ENCODE data around the gene ETS2. TPM values are rescaled to one million over a fixed set of nuclear protein-coding genes. Genes with fewer than 3 reads are reported as not detected.

Gene ETS2
- total and polyA plus RNA-seq, 2 experiments from 2014 or later, result 19.5 to 36.8 TPM

GRCh38 chr21:38807986-38808385, 2.3 kb downstream of the ETS2 start:
- peaks cover 52% of the 10 kb centered on the region for H3K4me1 Mint-ChIP-seq
- Histone ChIP-seq H3F3A (replicated peaks; ENCODE audit: low read depth) (peaks cover 4% of the 10 kb centered on the region; the same call in 1 of the 2 replicates), H3K9me2 (ENCODE audit: insufficient read depth) (0 out of 2 replicates have a peak, but pooled peaks cover 3% of the 10 kb centered on the region), H2AFZ (no peak overlapping the region), H3K36me3 (ENCODE audit: insufficient read depth) (peaks cover 12% of the 10 kb centered on the region; the same call in 1 of the 2 replicates), H3K4me1 (ENCODE audit: insufficient read depth) (peaks cover 60% of the 10 kb centered on the region), H3K27ac (ENCODE audit: low read depth) (no peak overlapping the region), H3K27me3 (ENCODE audit: insufficient read depth) (peaks cover 13% of the 10 kb centered on the region), H3K4me3 (peak overlapping the region; percentile 80), H3K4me2 (peak overlapping the region; percentile 86), H4K20me1 (replicated peaks; ENCODE audit: insufficient read depth) (peaks cover 11% of the 10 kb centered on the region; the same call in 1 of the 2 replicates), H3K79me2 (replicated peaks; ENCODE audit: insufficient read depth) (peaks cover 69% of the 10 kb centered on the region)
- peak overlapping the region; percentile 94 for H3K4me3 Mint-ChIP-seq
- no peak for DNase-seq (ENCODE audit: low spot score)
- no peak overlapping the region; the same call in 1 of the 2 replicates for H3K27ac Mint-ChIP-seq
- peaks cover 43% of the 10 kb centered on the region for H3K36me3 Mint-ChIP-seq (ENCODE audit: low read depth)
- no peak for ATAC-seq
- TF ChIP-seq POLR2AphosphoS5 (IDR thresholded peaks at IDR 0.05; ENCODE audit: low read depth) (no peak), NANOG (IDR thresholded peaks at IDR 0.05; ENCODE audit: borderline replicate concordance) (no peak), EZH2 (IDR thresholded peaks at IDR 0.05; ENCODE audit: low read depth, unreplicated experiment) (no peak), JUNB (IDR thresholded peaks at IDR 0.05; ENCODE audit: unreplicated experiment) (no peak), ETS1 (IDR thresholded peaks at IDR 0.05) (no peak), ZNF114 (CRISPR knock-in tag; IDR thresholded peaks at IDR 0.05) (no peak), ZNF331 (CRISPR knock-in tag; IDR thresholded peaks at IDR 0.05; ENCODE audit: low read depth) (no peak), CTCF (conservative IDR thresholded peaks at IDR 0.05; ENCODE audit: low read depth in 2 of 2) (no peak), ZNF462 (CRISPR knock-in tag; IDR thresholded peaks at IDR 0.05) (no peak), STAT1 (IDR thresholded peaks at IDR 0.05; ENCODE audit: unreplicated experiment) (no peak), REST (IDR thresholded peaks at IDR 0.05; ENCODE audit: unreplicated experiment) (no peak), CREB1 (CRISPR knock-in tag; IDR thresholded peaks at IDR 0.05; ENCODE audit: low read depth) (no peak), EZH2phosphoT487 (IDR thresholded peaks at IDR 0.05; ENCODE audit: unreplicated experiment) (no peak)
- peaks cover 11% of the 10 kb centered on the region for H3K27me3 Mint-ChIP-seq (ENCODE audit: insufficient read depth, low read depth, poor library complexity)
- no peaks in the 10 kb centered on the region; the same call in 1 of the 3 replicates for H3K9me3 Mint-ChIP-seq

Measured in GM23338 (cell line).